ENCODE data around the gene DHX38.

DHX38 gene

DNA sequence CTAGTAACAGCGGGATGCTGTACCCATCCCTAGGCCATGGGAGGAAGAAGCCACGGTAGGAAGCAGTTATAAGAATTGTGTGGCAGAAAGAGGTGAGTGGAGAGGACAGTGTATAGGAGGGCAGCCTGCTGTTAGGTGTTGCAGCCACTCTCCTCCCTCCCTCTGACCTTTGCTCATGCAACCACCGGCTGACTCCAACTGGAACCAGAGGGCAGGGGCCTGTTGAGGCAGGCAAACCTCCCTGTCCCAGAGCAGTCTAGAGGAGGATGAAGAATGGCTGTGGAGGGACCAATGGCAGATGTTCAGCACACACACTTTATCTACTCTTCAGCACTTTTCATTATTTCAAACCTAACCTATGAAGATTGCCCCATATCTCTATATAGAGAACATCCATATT is 2.4 kb upstream of the DHX38 start:
- Histone ChIP-seq H3K27me3 (ENCODE audit: control insufficient read depth, insufficient read depth, low read length) (no peaks in the 10 kb centered on the region), H3K27ac (ENCODE audit: low read length) (no peak overlapping the region), H3K9ac (ENCODE audit: low read length) (no peak overlapping the region), H3K4me1 (ENCODE audit: control insufficient read depth, low read depth, low read length) (peaks cover 9% of the 10 kb centered on the region), H3K36me3 (ENCODE audit: control insufficient read depth, low read depth, low read length) (peaks cover 34% of the 10 kb centered on the region), H3K9me3 (ENCODE audit: control insufficient read depth, low read depth, low read length) (no peaks in the 10 kb centered on the region), H3K4me3 (ENCODE audit: low read length) (no peak overlapping the region)

DNA sequence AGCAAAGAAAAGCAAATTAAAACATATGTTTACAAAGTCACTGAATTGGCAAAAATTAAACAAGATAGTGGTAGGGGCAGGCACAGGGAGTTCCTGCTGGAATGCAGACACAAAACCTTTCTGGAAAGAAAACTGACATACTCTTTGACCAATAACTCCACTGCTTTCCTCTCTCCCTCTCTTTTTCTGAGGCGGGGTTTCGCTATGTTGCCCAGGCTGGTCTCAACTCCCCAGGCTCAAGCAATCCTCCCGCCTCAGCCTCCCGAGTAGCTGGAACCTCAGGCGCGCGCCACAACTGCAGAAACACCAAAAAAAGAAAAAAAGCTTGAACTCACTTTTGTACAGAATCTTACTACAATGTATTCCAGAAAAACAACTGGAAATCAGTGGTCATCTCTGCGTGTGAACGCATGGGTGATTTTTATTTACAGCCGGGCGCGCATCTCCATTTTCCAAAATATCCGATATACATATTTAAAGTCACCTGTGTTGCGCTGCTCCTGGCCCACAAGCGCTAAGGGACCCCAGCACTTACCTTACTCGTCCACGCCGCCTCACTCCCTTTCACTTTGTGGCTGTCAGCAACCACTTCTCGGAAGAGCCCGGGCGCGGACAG is 707 bp upstream of the DHX38 start:
- peaks cover 39% of the 10 kb centered on the region for H3K36me3 ChIP-seq (ENCODE audit: control insufficient read depth, low read depth, low read length)

DNA sequence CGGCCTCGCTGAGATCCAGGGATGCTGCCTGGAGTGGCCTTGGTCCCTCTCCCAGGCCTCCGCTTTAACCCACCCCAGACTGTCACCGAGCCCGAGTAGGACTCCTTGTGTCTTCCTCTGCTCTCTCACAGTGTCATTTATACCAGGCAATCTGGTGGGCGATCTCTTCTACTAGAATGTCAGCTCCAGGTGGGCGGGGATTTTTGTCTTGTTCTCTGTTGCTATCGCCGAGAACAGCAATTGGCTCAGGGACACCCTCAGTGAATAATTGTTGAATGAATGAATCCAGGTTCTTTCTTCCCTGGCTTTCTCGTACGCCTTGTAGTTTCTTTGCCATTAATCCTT is 591 bp downstream of the DHX38 start:
- no peaks in the 10 kb centered on the region for H3K9me3 ChIP-seq (ENCODE audit: control insufficient read depth, low read depth, low read length)
- H3K27ac ChIP-seq (ENCODE audit: low read length) = peak overlapping the region; percentile 66
- peaks cover 9% of the 10 kb centered on the region for H3K4me1 ChIP-seq (ENCODE audit: control insufficient read depth, low read depth, low read length)
- no peaks in the 10 kb centered on the region for H3K27me3 ChIP-seq (ENCODE audit: control insufficient read depth, insufficient read depth, low read length)
- H3K36me3 ChIP-seq (ENCODE audit: control insufficient read depth, low read depth, low read length) = peaks cover 37% of the 10 kb centered on the region
- H3K9ac ChIP-seq (ENCODE audit: low read length) = peak overlapping the region; percentile 82
- H3K4me3 ChIP-seq (ENCODE audit: low read length) = peak overlapping the region; percentile 87

More for the DNA sequence above, 707 bp upstream of the DHX38 start:
- Histone ChIP-seq H3K9me3 (ENCODE audit: control insufficient read depth, low read depth, low read length) (no peaks in the 10 kb centered on the region), H3K4me1 (ENCODE audit: control insufficient read depth, low read depth, low read length) (peaks cover 9% of the 10 kb centered on the region), H3K27ac (ENCODE audit: low read length) (peak overlapping the region; percentile 33), H3K4me3 (ENCODE audit: low read length) (peak overlapping the region; percentile 87), H3K27me3 (ENCODE audit: control insufficient read depth, insufficient read depth, low read length) (no peaks in the 10 kb centered on the region), H3K9ac (ENCODE audit: low read length) (peak overlapping the region; percentile 82)

DNA sequence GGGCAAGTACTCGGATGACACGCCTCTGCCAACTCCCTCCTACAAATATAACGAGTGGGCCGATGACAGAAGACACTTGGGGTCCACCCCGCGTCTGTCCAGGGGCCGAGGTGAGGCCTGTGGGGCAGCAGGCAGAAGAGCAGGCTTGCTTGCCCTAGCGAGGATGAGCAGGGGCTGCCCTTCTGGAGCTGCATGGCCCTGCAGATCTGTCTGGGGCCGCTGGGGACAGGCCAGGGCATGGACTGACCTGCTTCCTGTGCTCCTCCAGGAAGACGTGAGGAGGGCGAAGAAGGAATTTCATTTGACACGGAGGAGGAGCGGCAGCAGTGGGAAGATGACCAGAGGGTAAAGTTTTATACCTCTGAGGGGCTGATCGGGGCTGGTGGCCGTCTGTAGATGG is 5.3 kb downstream of the DHX38 start:
- H3K4me3 ChIP-seq (ENCODE audit: low read length) = no peak overlapping the region
- no peak overlapping the region for H3K9ac ChIP-seq (ENCODE audit: low read length)
- H3K27me3 ChIP-seq (ENCODE audit: control insufficient read depth, insufficient read depth, low read length) = no peaks in the 10 kb centered on the region
- H3K9me3 ChIP-seq (ENCODE audit: control insufficient read depth, low read depth, low read length) = no peaks in the 10 kb centered on the region
- no peak overlapping the region for H3K27ac ChIP-seq (ENCODE audit: low read length)
- peaks cover 72% of the 10 kb centered on the region for H3K36me3 ChIP-seq (ENCODE audit: control insufficient read depth, low read depth, low read length)
- H3K4me1 ChIP-seq (ENCODE audit: control insufficient read depth, low read depth, low read length) = peaks cover 5% of the 10 kb centered on the region

DNA sequence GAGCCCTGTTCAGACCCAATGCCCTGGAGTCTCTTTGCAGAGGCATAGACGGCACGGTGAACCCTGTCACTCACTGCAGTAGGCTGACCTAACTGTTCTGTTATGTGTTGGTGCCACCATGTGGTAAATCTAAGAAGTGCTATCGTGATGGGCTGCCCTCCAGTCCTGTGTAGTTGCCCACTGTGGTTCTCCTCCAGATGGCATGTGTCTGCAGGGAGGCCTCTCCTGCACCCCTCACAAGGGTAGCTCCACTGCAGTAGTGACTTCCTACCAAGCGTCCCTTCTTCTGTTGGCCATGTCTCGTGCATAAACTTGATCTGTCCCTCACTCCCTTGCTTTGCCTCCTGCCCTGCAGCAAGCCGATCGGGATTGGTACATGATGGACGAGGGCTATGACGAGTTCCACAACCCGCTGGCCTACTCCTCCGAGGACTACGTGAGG is 5.8 kb downstream of the DHX38 start:
- H3K4me3 ChIP-seq (ENCODE audit: low read length) = no peak overlapping the region
- peaks cover 77% of the 10 kb centered on the region for H3K36me3 ChIP-seq (ENCODE audit: control insufficient read depth, low read depth, low read length)
- no peaks in the 10 kb centered on the region for H3K9me3 ChIP-seq (ENCODE audit: control insufficient read depth, low read depth, low read length)
- peaks cover 5% of the 10 kb centered on the region for H3K4me1 ChIP-seq (ENCODE audit: control insufficient read depth, low read depth, low read length)
- H3K9ac ChIP-seq (ENCODE audit: low read length) = no peak overlapping the region
- H3K27ac ChIP-seq (ENCODE audit: low read length) = no peak overlapping the region
- no peaks in the 10 kb centered on the region for H3K27me3 ChIP-seq (ENCODE audit: control insufficient read depth, insufficient read depth, low read length)

DNA sequence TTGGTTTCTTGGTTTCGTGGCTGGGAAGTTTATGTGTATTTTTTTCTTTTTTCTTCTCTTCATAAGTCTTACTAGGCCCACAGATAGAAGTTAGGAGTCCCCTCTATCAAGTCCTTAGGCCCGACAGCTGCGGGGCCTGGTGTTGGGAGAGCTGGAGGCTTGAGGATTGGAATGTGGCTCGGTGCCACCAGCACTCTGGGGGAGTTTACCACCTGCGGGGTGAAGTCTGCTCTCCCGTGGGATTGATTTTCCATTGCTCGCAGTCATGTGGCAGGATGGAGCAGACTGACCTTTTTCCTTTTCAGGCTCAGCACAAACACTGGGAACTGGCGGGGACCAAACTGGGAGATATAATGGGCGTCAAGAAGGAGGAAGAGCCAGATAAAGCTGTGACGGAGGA is 7.5 kb downstream of the DHX38 start:
- no peak overlapping the region for H3K4me3 ChIP-seq (ENCODE audit: low read length)
- no peaks in the 10 kb centered on the region for H3K4me1 ChIP-seq (ENCODE audit: control insufficient read depth, low read depth, low read length)
- H3K27me3 ChIP-seq (ENCODE audit: control insufficient read depth, insufficient read depth, low read length) = no peaks in the 10 kb centered on the region
- peaks cover 94% of the 10 kb centered on the region for H3K36me3 ChIP-seq (ENCODE audit: control insufficient read depth, low read depth, low read length)
- no peak overlapping the region for H3K27ac ChIP-seq (ENCODE audit: low read length)
- no peak overlapping the region for H3K9ac ChIP-seq (ENCODE audit: low read length)
- H3K9me3 ChIP-seq (ENCODE audit: control insufficient read depth, low read depth, low read length) = no peaks in the 10 kb centered on the region

DNA sequence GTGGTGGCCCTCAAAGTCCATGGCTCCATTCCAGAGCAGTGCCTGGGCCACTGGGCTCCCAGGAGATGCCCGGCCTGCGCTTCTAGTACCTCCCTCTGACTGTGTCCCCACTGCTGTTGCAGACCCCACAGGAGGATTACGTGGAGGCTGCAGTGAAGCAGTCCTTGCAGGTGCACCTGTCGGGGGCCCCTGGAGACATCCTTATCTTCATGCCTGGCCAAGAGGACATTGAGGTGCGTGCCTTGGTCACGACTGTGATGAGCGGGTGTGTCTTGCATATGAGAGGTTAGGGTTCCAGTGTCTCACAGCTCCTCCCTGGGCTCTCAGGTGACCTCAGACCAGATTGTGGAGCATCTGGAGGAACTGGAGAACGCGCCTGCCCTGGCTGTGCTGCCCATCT is 11.3 kb downstream of the DHX38 start:
- peaks cover 96% of the 10 kb centered on the region for H3K36me3 ChIP-seq (ENCODE audit: control insufficient read depth, low read depth, low read length)
- no peaks in the 10 kb centered on the region for H3K9me3 ChIP-seq (ENCODE audit: control insufficient read depth, low read depth, low read length)
- no peaks in the 10 kb centered on the region for H3K4me1 ChIP-seq (ENCODE audit: control insufficient read depth, low read depth, low read length)
- H3K27ac ChIP-seq (ENCODE audit: low read length) = no peak overlapping the region
- H3K9ac ChIP-seq (ENCODE audit: low read length) = no peak overlapping the region
- no peaks in the 10 kb centered on the region for H3K27me3 ChIP-seq (ENCODE audit: control insufficient read depth, insufficient read depth, low read length)
- no peak overlapping the region for H3K4me3 ChIP-seq (ENCODE audit: low read length)

DNA sequence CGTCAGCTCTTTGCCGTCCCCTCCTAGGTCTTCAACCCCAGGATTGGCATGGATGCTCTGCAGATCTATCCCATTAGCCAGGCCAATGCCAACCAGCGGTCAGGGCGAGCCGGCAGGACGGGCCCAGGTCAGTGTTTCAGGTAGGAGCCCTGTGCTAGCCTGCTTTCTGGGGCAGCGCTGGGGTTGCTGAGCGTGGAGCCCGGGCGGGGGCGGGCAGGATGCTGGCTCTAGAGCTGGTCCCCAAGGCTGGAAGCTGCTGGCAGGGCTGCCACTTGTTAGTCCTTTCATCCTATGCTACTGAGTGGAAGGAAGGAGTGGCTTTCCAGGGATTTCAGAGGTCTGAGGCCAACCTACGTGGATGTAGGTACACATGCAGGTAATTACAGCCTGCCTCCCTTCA is 12.3 kb downstream of the DHX38 start:
- H3K9me3 ChIP-seq (ENCODE audit: control insufficient read depth, low read depth, low read length) = no peaks in the 10 kb centered on the region
- no peak overlapping the region for H3K4me3 ChIP-seq (ENCODE audit: low read length)
- no peak overlapping the region for H3K9ac ChIP-seq (ENCODE audit: low read length)
- H3K27me3 ChIP-seq (ENCODE audit: control insufficient read depth, insufficient read depth, low read length) = no peaks in the 10 kb centered on the region
- no peaks in the 10 kb centered on the region for H3K4me1 ChIP-seq (ENCODE audit: control insufficient read depth, low read depth, low read length)
- H3K36me3 ChIP-seq (ENCODE audit: control insufficient read depth, low read depth, low read length) = peaks cover 95% of the 10 kb centered on the region
- no peak overlapping the region for H3K27ac ChIP-seq (ENCODE audit: low read length)

DNA sequence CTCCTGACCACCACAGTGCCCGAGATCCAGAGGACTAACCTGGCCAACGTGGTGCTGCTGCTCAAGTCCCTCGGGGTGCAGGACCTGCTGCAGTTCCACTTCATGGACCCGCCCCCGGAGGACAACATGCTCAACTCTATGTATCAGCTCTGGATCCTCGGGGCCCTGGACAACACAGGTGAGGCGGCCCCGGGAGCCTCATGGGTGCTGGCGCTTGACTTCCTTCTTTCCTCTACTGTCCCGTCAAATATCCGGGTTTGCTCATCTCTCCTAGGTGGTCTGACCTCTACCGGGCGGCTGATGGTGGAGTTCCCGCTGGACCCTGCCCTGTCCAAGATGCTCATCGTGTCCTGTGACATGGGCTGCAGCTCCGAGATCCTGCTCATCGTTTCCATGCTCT is 13.7 kb downstream of the DHX38 start:
- Histone ChIP-seq H3K4me1 (ENCODE audit: control insufficient read depth, low read depth, low read length) (no peaks in the 10 kb centered on the region), H3K4me3 (ENCODE audit: low read length) (no peak overlapping the region), H3K27ac (ENCODE audit: low read length) (no peak overlapping the region), H3K36me3 (ENCODE audit: control insufficient read depth, low read depth, low read length) (peaks cover 95% of the 10 kb centered on the region), H3K27me3 (ENCODE audit: control insufficient read depth, insufficient read depth, low read length) (no peaks in the 10 kb centered on the region), H3K9ac (ENCODE audit: low read length) (no peak overlapping the region), H3K9me3 (ENCODE audit: control insufficient read depth, low read depth, low read length) (no peaks in the 10 kb centered on the region)

DNA sequence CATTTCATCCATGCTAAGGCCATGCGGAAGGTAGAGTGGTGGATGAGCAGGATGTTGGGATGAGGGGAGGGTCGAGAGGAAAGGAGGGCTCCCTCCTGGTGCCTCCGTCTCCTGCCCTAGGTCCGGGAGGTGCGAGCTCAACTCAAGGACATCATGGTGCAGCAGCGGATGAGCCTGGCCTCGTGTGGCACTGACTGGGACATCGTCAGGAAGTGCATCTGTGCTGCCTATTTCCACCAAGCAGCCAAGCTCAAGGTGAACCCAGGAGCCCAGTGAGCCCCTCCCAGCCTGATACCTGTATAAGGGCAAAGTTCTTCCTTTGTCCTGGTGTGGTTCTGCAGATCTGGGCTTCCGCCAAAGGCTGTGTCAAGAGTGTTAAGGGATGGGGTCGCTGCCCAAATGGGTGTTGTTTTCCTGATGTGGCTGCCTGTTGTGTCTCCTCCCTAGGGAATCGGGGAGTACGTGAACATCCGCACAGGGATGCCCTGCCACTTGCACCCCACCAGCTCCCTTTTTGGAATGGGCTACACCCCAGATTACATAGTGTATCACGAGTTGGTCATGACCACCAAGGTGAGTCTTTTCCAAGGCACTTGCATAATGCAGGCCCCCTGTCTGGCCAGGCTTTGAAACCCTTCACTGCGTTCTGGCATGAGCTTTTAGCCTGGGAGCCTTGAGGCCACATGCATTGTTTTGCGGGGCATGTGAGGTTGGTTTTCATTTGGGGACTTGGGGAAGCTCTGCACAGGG is 14.9 kb downstream of the DHX38 start:
- H3K27me3 ChIP-seq (ENCODE audit: control insufficient read depth, insufficient read depth, low read length) = no peaks in the 10 kb centered on the region
- H3K9ac ChIP-seq (ENCODE audit: low read length) = no peak overlapping the region
- peaks cover 89% of the 10 kb centered on the region for H3K36me3 ChIP-seq (ENCODE audit: control insufficient read depth, low read depth, low read length)
- H3K4me3 ChIP-seq (ENCODE audit: low read length) = no peak overlapping the region
- no peaks in the 10 kb centered on the region for H3K4me1 ChIP-seq (ENCODE audit: control insufficient read depth, low read depth, low read length)
- H3K9me3 ChIP-seq (ENCODE audit: control insufficient read depth, low read depth, low read length) = no peaks in the 10 kb centered on the region
- H3K27ac ChIP-seq (ENCODE audit: low read length) = no peak overlapping the region

DNA sequence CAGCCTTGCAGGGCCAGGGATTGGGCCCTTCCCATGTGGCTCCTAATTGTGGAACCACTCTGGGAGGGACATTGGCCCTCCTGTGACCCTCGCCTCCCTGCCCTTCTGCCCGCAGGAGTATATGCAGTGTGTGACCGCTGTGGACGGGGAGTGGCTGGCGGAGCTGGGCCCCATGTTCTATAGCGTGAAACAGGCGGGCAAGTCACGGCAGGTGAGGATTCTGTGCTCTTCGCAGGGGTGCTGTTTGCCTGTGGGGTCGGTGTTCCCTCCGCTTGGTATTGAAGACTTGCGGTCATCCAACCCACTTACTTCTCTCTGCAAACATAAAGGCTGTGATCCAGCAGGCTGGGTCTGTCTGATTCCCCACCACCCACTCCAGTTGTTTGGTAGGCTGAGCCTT is 15.7 kb downstream of the DHX38 start:
- Histone ChIP-seq H3K9me3 (ENCODE audit: control insufficient read depth, low read depth, low read length) (no peaks in the 10 kb centered on the region), H3K36me3 (ENCODE audit: control insufficient read depth, low read depth, low read length) (peaks cover 82% of the 10 kb centered on the region), H3K27ac (ENCODE audit: low read length) (no peak overlapping the region), H3K9ac (ENCODE audit: low read length) (no peak overlapping the region), H3K4me3 (ENCODE audit: low read length) (no peak overlapping the region), H3K27me3 (ENCODE audit: control insufficient read depth, insufficient read depth, low read length) (no peaks in the 10 kb centered on the region), H3K4me1 (ENCODE audit: control insufficient read depth, low read depth, low read length) (no peaks in the 10 kb centered on the region)

DNA sequence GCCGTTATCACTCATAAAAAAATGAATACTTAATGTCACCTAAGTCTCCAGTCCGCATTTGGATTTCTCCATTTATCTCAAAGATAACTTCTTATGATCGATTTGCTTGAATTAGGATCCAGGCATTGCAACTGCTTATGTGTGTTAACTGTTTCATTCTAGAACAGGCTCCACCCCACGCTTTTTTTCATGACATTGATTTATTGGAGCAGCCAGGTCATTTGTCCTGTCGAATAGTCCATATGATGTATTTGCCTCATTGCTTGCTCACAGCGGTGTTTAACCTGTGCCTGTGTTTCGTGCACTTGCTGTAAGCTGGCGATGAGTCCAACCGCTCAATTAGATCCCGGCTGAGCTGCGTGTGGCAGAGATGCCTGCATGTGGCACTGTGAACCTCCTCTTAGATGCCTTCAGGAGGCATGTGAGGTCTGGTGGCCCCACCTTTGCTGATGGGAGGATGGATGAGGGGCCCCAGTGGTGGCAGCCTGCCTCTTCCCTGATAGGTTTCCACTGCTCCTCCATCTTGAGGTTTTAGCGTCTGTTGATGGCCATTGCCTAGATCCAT is 16.4 kb downstream of the DHX38 start:
- H3K9ac ChIP-seq (ENCODE audit: low read length) = no peak overlapping the region
- H3K27me3 ChIP-seq (ENCODE audit: control insufficient read depth, insufficient read depth, low read length) = no peaks in the 10 kb centered on the region
- H3K27ac ChIP-seq (ENCODE audit: low read length) = no peak overlapping the region
- H3K36me3 ChIP-seq (ENCODE audit: control insufficient read depth, low read depth, low read length) = peaks cover 74% of the 10 kb centered on the region
- H3K4me1 ChIP-seq (ENCODE audit: control insufficient read depth, low read depth, low read length) = no peaks in the 10 kb centered on the region
- H3K9me3 ChIP-seq (ENCODE audit: control insufficient read depth, low read depth, low read length) = no peaks in the 10 kb centered on the region
- no peak overlapping the region for H3K4me3 ChIP-seq (ENCODE audit: low read length)

Measured in iPS-18a (cell line).